T-helper 17 cell (primary cell): Measurements from ENCODE around the gene LRRC1. TPM values are rescaled to one million over a fixed set of nuclear protein-coding genes. Genes with fewer than 3 reads are reported as not detected.

Source experiments
- ATAC-seq: fragments of 150-1000 bp; cut with Tn5 transposase; 2 replicates; pipeline ENCODE4 v1.10.0; 2021; ENCODE audit warnings: mild to moderate bottlenecking, moderate library complexity
- DNase-seq, 3 donors: peaks; one replicate each; pipeline versions ENCODE4 v3.0.0 to v3.0.0-alpha.2; 2020 to 2021
- H3K9me3 ChIP-seq: one replicate; pipeline ENCODE4 v1.7.0; 2013; ENCODE audit warnings: low read length, mild to moderate bottlenecking; ENCODE audit not compliant: control insufficient read depth, poor library complexity, severe bottlenecking
- H3K27ac Mint-ChIP-seq: one replicate; pipeline ENCODE4 v1.8.0; 2022; ENCODE audit warnings: mild to moderate bottlenecking, moderate library complexity, mixed read lengths
- H3K27me3 Mint-ChIP-seq: one replicate; pipeline ENCODE4 v1.8.0; 2022; ENCODE audit warnings: mixed read lengths
- H3K36me3 Mint-ChIP-seq: one replicate; pipeline ENCODE4 v1.8.0; 2022; ENCODE audit warnings: low read depth, mixed read lengths
- H3K4me1 Mint-ChIP-seq: one replicate; pipeline ENCODE4 v1.8.0; 2022; ENCODE audit warnings: mild to moderate bottlenecking, mixed read lengths
- H3K4me3 Mint-ChIP-seq: one replicate; pipeline ENCODE4 v1.8.0; 2022; ENCODE audit warnings: mild to moderate bottlenecking, moderate library complexity, mixed read lengths
- total RNA-seq, 4 donors: library from RNA in 2 of 4; stranded (reverse) in 2 of 4; gene quantifications; one replicate each; pipeline ENCODE4 v1.2.3 and lab custom pipeline; 2022 to 2026

The LRRC1 gene
- 1 to 10 TPM; 2.5 to 4.0 TPM for total RNA-seq
- total RNA-seq (lab: John Stamatoyannopoulos, UW): 5.8 to 8.1 reads per million in 2 donors

- Mint-ChIP-seq H3K4me3 (peak within 1 kb of the TSS; percentile 98), H3K27ac (peak within 1 kb of the TSS; percentile 88), H3K36me3 (peaks cover 2% of the 10 kb centered on the region), H3K4me1 (peaks cover 41% of the 10 kb centered on the region), H3K27me3 (peaks cover 8% of the 10 kb centered on the region)
- DNase-seq: peak; percentile 79 to 80 (median 79)
- H3K9me3 ChIP-seq: no peaks in the 10 kb centered on the region
- peak; percentile 73 for ATAC-seq
These were observed at the start of gene LRRC1 for GRCh38 chr6:53794720-53795339. Gene LRRC1, plus strand, starts transcription at chr6:53795005. Its CDS starts 252 bp downstream, at chr6:53795257.

- no peak overlapping the region for H3K4me3 Mint-ChIP-seq
- no peaks in the 10 kb centered on the region for H3K27me3 Mint-ChIP-seq
- H3K4me1 Mint-ChIP-seq: peaks cover 1% of the 10 kb centered on the region
- no peaks in the 10 kb centered on the region for H3K36me3 Mint-ChIP-seq
- H3K9me3 ChIP-seq: no peaks in the 10 kb centered on the region
- DNase-seq: no peak
- no peak overlapping the region for H3K27ac Mint-ChIP-seq
- ATAC-seq: no peak
These were observed 48.2 kb upstream of the LRRC1 start for GRCh38 chr6:53746442-53747103.

GRCh38 chr6:53750052-53750650 lies 44.7 kb upstream of the LRRC1 start:
- ATAC-seq (no peak), DNase-seq (no peak)
- H3K27me3 Mint-ChIP-seq: peaks cover 5% of the 10 kb centered on the region
- H3K36me3 Mint-ChIP-seq: no peaks in the 10 kb centered on the region
- no peak overlapping the region for H3K27ac Mint-ChIP-seq
- no peak overlapping the region for H3K4me3 Mint-ChIP-seq
- no peaks in the 10 kb centered on the region for H3K4me1 Mint-ChIP-seq
- no peaks in the 10 kb centered on the region for H3K9me3 ChIP-seq

GRCh38 chr6:53751417-53751816 lies 43.4 kb upstream of the LRRC1 start:
- H3K4me1 Mint-ChIP-seq: no peaks in the 10 kb centered on the region
- ATAC-seq: no peak

GRCh38 chr6:53752440-53752839 lies 42.4 kb upstream of the LRRC1 start:
- Mint-ChIP-seq H3K4me3 (no peak overlapping the region), H3K27ac (no peak overlapping the region), H3K36me3 (no peaks in the 10 kb centered on the region), H3K27me3 (peaks cover 5% of the 10 kb centered on the region), H3K4me1 (no peaks in the 10 kb centered on the region)
- no peak for ATAC-seq
- DNase-seq: no peak
- H3K9me3 ChIP-seq: no peaks in the 10 kb centered on the region

More at GRCh38 chr6:53751417-53751816, 43.4 kb upstream of the LRRC1 start:
- H3K36me3 Mint-ChIP-seq: no peaks in the 10 kb centered on the region
- H3K27ac Mint-ChIP-seq: no peak overlapping the region
- peaks cover 5% of the 10 kb centered on the region for H3K27me3 Mint-ChIP-seq
- no peak overlapping the region for H3K4me3 Mint-ChIP-seq
- no peak for DNase-seq
- H3K9me3 ChIP-seq: no peaks in the 10 kb centered on the region

- no peak overlapping the region for H3K4me3 Mint-ChIP-seq
- no peaks in the 10 kb centered on the region for H3K36me3 Mint-ChIP-seq
- ATAC-seq (no peak), DNase-seq (no peak)
- no peak overlapping the region for H3K27ac Mint-ChIP-seq
- H3K4me1 Mint-ChIP-seq: no peaks in the 10 kb centered on the region
- no peaks in the 10 kb centered on the region for H3K9me3 ChIP-seq
- H3K27me3 Mint-ChIP-seq: peaks cover 5% of the 10 kb centered on the region
These were observed 41.9 kb upstream of the LRRC1 start for GRCh38 chr6:53752856-53753255.

GRCh38 chr6:53754330-53754729 lies 40.5 kb upstream of the LRRC1 start:
- H3K27ac Mint-ChIP-seq: no peak overlapping the region
- no peak for ATAC-seq

GRCh38 chr6:53756396-53756795 lies 38.4 kb upstream of the LRRC1 start:
- no peak overlapping the region for H3K4me3 Mint-ChIP-seq
- peaks cover 10% of the 10 kb centered on the region for H3K27me3 Mint-ChIP-seq
- no peaks in the 10 kb centered on the region for H3K9me3 ChIP-seq
- H3K27ac Mint-ChIP-seq: no peak overlapping the region
- H3K4me1 Mint-ChIP-seq: no peaks in the 10 kb centered on the region
- ATAC-seq: no peak
- no peak for DNase-seq
- no peaks in the 10 kb centered on the region for H3K36me3 Mint-ChIP-seq

More at GRCh38 chr6:53754330-53754729, 40.5 kb upstream of the LRRC1 start:
- Mint-ChIP-seq H3K27me3 (peaks cover 10% of the 10 kb centered on the region), H3K4me3 (no peak overlapping the region), H3K4me1 (no peaks in the 10 kb centered on the region), H3K36me3 (no peaks in the 10 kb centered on the region)
- DNase-seq: no peak
- no peaks in the 10 kb centered on the region for H3K9me3 ChIP-seq

GRCh38 chr6:53758496-53758895 lies 36.3 kb upstream of the LRRC1 start:
- ATAC-seq (no peak), DNase-seq (no peak)
- peaks cover 11% of the 10 kb centered on the region for H3K27me3 Mint-ChIP-seq
- no peak overlapping the region for H3K4me3 Mint-ChIP-seq
- no peak overlapping the region for H3K27ac Mint-ChIP-seq
- no peaks in the 10 kb centered on the region for H3K36me3 Mint-ChIP-seq
- no peaks in the 10 kb centered on the region for H3K9me3 ChIP-seq
- H3K4me1 Mint-ChIP-seq: no peaks in the 10 kb centered on the region

- H3K27ac Mint-ChIP-seq: no peak overlapping the region
These were observed 33.8 kb upstream of the LRRC1 start for GRCh38 chr6:53761036-53761435.

GRCh38 chr6:53765270-53765669 lies 29.5 kb upstream of the LRRC1 start:
- H3K36me3 Mint-ChIP-seq: peaks cover 5% of the 10 kb centered on the region
- no peaks in the 10 kb centered on the region for H3K9me3 ChIP-seq
- no peak overlapping the region for H3K4me3 Mint-ChIP-seq
- no peaks in the 10 kb centered on the region for H3K4me1 Mint-ChIP-seq
- ATAC-seq (no peak), DNase-seq (no peak)
- H3K27me3 Mint-ChIP-seq: peaks cover 35% of the 10 kb centered on the region
- no peak overlapping the region for H3K27ac Mint-ChIP-seq

More at GRCh38 chr6:53761036-53761435, 33.8 kb upstream of the LRRC1 start:
- no peak for DNase-seq
- H3K27me3 Mint-ChIP-seq: peaks cover 27% of the 10 kb centered on the region
- no peaks in the 10 kb centered on the region for H3K4me1 Mint-ChIP-seq
- H3K36me3 Mint-ChIP-seq: peaks cover under 1% of the 10 kb centered on the region
- no peak overlapping the region for H3K4me3 Mint-ChIP-seq
- H3K9me3 ChIP-seq: no peaks in the 10 kb centered on the region
- no peak for ATAC-seq

- DNase-seq (no peak), ATAC-seq (no peak)
- H3K9me3 ChIP-seq: no peaks in the 10 kb centered on the region
- Mint-ChIP-seq H3K27me3 (peaks cover 41% of the 10 kb centered on the region), H3K27ac (no peak overlapping the region), H3K36me3 (peaks cover 5% of the 10 kb centered on the region), H3K4me3 (no peak overlapping the region), H3K4me1 (no peaks in the 10 kb centered on the region)
These were observed 27.9 kb upstream of the LRRC1 start for GRCh38 chr6:53766930-53767329.

GRCh38 chr6:53767941-53768340 lies 26.9 kb upstream of the LRRC1 start:
- no peaks in the 10 kb centered on the region for H3K9me3 ChIP-seq
- Mint-ChIP-seq H3K36me3 (peaks cover 5% of the 10 kb centered on the region), H3K27me3 (peaks cover 45% of the 10 kb centered on the region), H3K4me3 (no peak overlapping the region), H3K4me1 (no peaks in the 10 kb centered on the region), H3K27ac (no peak overlapping the region)
- no peak for DNase-seq
- no peak for ATAC-seq
